NCI-H69 (cell line): Measurements from ENCODE around the gene FLT3.
"Not testable (repeated sequence)": the region's sequence is repeated elsewhere in the genome, so short reads cannot be mapped to it uniquely, and the experiment has no call there.

ENCODE experiments used
- DNase-seq: peaks from one replicate; lab custom pipeline; 2025; lab: John Stamatoyannopoulos, UW

FLT3 gene

GRCh38 chr13:28099396-28100149 lies 803 bp downstream of the FLT3 start:
- DNase-seq: no peak

GRCh38 chr13:28097503-28097902 lies 2.9 kb downstream of the FLT3 start:
- no peak for DNase-seq

- no peak for DNase-seq
Observed at GRCh38 chr13:28094306-28094705, 6.1 kb downstream of the FLT3 start.

DNA sequence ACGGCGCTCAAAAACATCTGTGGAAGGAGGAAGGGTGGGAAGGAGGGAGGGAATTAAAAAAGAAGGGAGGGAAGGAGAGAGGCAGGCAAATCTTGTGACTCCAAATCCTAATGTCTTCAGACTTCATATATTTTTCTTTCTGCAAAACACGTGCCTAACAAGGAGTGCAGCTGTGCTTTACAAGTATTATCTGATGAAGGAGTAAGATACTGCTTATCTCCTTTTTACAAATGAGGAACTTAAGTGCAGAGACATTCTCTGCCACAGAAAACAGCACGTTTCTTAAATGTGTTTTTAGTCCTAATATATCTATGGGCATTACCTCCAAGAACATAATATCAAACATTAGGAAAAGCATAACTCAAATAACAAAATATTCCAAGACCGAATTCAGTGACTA lies 6.5 kb downstream of the FLT3 start:
- no peak for DNase-seq

DNA sequence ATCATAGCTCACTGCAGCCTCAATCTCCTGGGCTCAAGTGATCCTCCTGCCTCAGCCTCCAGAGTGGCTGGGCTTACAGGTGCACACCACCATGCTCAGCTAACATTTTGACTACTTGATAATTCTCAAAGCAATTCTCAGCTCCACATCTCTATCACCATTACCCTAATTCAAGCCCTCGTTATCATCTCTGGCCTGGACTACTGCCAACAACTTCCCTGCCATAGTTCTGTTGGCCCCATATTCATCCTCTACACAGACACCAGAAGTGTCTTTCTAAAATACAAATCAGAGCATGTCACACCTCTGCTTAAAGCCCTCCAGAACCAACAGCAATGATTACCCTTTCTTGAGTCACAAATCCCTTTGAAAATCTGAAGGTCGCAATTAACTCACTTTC lies 7.9 kb downstream of the FLT3 start:
- no peak for DNase-seq

DNA sequence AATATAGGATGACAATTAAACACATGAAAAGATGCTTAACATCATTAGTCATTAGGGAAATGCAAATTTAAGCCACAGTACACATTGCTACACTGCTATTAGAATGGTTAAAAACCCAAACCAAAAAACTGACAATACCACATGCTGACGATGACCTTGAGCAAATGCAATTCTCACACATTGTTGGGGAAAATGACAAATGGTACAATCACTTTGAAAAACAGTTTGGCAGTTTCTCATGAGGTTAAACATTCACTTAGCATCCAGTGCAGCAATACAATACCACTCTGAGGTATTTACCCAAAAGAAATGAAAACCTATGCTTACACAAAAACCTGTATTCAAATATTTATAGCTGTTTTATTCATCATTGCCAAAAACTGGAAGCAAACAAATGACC lies 11.3 kb downstream of the FLT3 start:
- DNase-seq: no peak

DNA sequence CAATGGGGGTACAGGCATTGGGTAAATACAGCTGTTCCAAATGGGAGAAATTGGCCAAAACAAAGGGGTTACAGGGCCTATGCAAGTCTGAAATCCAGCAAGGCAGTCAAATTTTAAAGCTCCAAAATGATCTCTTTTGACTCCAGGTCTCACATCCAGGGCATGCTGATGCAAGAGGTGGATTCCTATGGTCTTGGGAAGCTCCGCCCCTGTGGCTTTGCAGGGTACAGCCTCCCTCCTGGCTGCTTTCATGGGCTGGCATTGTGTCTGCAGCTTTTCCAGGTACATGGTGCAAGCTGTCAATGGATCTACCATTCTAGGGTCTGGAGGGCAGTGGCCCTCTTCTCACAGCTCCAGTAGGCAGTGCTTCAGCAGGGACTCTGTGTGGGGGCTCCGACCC lies 22.6 kb downstream of the FLT3 start:
- not testable (repeated sequence) for DNase-seq

- DNase-seq: no peak
Observed at GRCh38 chr13:28077231-28077630, 23.1 kb downstream of the FLT3 start.

- no peak for DNase-seq
Observed at GRCh38 chr13:28071424-28071823, 29.0 kb downstream of the FLT3 start.

- DNase-seq: no peak
Observed at GRCh38 chr13:28067491-28067890, 32.9 kb downstream of the FLT3 start.

DNA sequence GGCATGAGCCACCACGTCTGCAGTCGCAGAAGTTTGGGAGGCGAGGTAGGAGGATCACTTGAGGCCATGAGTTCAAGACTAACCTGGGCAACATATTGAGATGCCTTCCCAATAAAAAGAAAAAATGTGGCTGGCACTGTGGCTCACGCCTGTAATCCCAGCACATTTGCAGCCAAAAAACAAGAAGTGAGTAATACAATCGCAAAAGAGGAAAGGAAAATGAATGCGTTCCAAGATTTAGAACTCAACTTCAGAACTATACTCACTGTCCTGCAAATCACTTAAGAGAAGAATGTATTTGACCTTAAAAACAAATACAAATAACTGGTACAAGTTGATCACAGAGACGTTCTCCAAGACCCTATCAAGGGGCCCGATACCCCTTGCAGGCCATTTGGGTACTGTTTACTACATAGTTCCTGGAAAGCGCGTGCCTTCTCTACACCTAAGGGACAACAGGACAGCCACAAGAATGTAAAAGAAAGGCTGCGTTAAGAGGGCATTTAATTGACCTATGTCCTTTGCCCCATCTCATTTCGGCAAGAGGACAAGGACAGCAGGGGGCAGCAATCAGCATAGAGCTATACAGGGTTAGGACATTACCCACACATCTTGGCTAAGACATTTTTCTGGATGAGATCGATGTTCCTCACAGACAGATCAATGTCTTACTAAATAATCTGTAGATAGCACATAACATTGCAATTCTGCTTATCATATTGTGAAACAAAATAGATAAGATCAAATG lies 41.3 kb downstream of the FLT3 start:
- DNase-seq: peak; percentile 7

DNA sequence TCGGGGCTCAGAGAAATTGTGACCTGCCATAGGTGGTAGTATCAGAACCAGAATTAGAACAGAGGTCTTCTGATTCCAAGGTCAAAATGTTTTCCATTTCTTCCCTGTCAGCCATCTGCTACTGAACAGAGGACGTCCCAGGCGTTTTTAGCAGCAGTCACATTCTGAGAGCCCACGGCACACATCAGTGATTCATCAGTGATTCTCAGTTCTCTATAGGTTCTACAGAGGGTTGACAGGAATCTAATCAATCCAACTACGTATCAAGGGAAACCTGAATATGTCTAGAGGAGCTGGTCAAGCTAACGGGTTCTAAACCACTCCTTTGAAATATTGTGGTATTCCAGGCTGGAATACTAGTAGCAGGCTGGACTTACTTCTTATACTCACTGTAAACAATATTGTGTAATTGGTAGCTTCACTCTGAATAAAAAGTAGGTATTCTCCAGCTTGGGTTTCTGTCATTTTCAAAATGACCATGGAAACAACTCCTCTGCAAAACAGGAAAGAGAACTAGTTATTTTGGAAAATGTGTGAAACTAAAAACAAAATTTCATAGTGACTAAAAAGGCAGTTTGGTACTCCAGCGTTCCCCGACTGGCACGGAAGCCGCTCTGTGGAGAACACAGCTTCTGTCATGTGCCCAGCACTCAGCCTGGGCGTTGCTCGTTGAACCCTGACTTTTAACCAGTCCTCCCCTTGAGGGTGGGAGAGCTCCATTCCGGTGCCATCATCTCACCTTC lies 43.2 kb downstream of the FLT3 start:
- DNase-seq: no peak

DNA sequence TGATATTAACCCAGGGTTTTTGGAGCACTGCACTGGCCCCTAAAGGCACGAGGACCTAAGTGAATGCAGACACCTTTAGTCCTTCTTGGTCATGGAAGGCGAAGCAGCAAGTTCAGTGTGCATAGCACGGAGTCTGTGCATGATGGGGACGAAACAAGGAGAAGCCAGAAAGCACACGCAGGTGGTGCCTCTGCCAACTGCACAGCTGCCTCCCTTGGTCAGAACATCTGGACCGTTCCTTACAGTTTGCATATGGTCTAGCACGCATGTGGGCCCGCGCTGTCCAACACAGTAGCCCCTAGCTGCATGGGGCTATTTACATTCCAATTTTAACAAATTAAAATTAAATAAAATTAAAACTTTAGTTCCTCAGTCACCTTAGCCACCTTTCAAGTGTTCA lies 44.0 kb downstream of the FLT3 start:
- DNase-seq: no peak

GRCh38 chr13:28055357-28055756 lies 45.0 kb downstream of the FLT3 start:
- no peak for DNase-seq

- DNase-seq: no peak
Observed at GRCh38 chr13:28052945-28053344, 47.4 kb downstream of the FLT3 start.

DNA sequence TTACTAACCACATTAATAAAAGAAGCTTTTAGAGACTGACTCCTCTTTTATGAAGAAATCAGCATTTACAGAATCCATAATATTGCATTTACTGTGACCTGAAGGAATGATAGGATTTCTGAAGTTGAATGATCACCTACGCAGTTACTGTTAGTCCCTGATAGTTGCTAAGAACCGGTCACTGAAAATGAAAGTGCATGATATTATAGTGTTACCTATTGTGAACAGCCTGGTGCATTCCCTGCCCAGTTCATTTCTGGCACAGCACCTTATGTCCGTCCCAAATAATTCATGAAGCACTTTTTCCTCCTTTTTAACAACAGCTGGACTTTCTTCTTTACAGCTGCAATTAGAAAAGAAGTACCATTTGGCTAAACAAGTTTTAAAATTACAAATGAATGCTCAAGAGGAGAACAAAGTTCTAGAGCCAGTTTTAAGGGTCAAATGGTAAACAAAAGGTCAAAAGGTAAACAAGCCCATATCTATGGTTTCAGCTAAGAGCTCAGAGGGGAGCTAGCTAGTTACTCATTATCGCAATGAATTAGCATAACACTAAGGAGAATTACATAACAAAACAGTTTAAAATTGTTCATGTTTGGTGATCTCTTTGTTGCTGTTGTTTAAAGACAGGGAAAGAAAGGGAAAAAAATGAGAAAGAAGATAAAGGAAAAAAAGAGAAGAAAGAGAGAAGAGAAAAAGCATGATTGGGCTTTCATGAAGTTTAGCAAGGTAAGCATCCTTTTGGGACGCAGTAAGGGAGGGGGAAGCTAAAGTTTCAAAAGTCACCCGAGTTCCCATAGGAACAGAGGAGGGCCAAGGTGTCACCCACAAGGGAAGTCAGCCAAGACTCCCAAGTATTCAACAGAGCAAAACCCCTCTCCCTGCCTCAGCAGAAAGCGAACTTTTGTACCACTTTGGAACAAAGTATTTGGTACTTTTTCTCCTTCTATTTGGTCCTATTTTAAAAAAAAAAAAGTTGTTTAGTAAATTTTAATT lies 50.2 kb downstream of the FLT3 start:
- DNase-seq: no peak

DNA sequence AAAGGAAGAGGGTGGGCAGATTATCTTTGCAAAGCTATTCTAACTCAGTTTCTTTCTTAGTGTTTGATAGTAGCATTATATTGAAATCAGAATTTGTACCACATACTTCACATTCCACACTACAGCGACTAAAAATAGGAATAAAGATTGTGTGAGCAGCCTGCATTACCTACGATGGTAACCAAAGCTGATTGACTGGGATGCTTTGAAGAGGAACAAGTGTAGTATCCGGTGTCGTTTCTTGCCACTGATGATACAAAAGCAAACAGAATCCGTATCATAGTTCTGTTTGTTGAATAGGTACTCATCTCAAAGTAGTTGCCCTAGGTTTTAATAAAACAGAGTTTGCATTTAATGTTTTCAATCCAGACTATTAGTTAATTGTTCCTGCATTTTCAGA lies 51.2 kb downstream of the FLT3 start:
- DNase-seq: no peak

DNA sequence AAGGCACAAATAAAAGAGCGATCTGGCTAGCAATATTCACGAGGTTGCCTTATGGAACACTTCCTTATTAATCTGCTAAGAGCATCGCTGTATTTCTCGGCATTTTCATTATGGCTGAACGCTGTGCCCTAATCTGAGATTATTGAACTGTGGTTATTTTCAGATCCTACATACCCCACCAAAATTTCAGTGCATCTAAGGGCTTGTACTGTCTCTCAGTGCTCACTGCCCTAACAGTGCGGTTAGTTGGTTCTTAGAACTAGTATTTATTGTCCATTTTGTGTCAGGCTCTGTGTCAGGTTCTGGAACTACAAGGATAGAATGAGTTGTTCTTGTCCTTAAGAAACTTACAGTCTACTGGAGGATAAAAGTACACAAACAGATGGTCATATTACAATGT lies 51.6 kb downstream of the FLT3 start:
- DNase-seq: no peak

DNA sequence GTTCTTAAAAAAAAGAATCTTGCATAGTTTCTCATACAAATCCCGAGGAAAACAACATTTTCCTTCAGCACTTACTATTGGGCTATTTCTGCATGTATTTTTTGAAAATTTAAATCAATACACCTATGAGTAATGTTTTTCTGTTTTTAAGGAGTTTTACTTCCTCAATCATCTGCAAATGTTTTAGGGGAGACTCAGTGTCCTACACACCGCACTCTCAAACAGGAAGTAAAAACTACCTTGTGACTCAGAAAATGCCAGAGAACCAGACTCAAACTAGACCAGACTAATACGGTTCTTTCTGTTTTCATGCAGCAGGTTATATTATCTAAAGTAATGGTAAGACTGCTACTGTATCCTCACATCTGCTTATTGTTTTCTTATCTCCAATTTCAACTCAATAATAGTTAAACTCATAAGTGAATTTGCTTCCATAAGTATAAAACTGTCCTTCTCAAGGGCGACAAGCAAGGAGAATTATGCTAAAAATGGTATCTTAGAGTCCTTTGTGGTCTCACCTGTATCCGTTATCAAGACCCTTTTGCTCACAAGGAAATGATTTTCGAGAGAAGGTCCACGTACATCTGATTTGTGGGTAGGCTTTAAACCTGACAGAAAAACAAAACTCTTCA lies 52.5 kb downstream of the FLT3 start:
- no peak for DNase-seq

DNA sequence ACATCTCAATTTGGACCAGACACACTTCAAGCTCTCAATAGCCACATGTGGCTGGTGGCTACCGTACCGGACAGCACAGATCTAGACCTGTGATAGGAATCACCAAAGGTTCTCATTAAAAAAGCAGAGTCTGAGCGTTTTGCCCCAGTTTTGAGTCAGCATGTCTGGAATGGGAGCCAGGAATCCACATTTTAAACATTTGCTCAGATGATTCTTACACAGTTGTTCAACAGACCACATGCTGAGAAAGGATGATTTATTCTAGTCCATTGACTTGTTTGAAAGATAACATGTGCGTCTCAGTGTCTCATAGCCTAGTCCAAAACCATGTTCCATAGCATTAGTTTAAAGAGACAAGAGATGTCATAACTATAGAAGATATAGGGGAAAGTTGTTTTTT lies 53.4 kb downstream of the FLT3 start:
- no peak for DNase-seq

DNA sequence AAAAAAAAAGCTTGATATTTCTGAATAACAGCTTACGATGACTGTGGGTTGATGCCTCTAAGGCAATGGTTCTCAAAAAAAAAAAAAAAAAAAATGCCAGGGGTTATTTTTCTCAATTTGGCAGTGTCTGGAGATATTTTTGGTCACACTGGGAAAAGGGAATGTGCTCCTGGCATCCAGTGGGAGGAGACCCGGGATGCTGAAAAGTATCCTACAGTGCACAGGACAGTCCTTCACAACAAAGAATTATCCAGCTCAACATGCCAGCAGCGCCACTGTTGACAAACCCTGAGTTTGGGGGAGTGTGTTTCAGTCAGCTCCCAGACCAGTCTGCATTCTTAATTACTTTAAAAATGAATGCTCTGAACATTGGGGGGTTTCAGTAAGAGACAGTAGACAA lies 54.5 kb downstream of the FLT3 start:
- DNase-seq: no peak
